Endothelial cell of umbilical vein (primary cell): ENCODE results near the gene CTDP1. TPM values are rescaled to one million over a fixed set of nuclear protein-coding genes. Genes with fewer than 3 reads are reported as not detected.

Experiments
- BruUV-seq: library from RNA; stranded (reverse); fragments of 400-500 nt; replicated peaks from 2 replicates; lab custom pipeline; 2021; lab: Mats Ljungman, UMichigan
- CTCF ChIA-PET: fragments of 300-600, 350-600 bp; sonication (Branson Sonifier 250); formaldehyde crosslinking; loops from one replicate; lab custom pipeline; 2021; ENCODE audit warnings: antibody characterized with exemption, inconsistent platforms; lab: Charles Lee
- POLR2A ChIA-PET: fragments of 300-600, 350-600 bp; sonication (Branson Sonifier 250); formaldehyde crosslinking; loops from one replicate; lab custom pipeline; 2021; ENCODE audit warnings: antibody characterized with exemption, inconsistent platforms; lab: Charles Lee
- DNase-seq: peaks from one replicate; pipeline ENCODE4 v3.0.0-alpha.2; 2011; ENCODE audit warnings: low read depth, low spot score
- FAIRE-seq: peaks from 2 replicates; lab custom pipeline; 2011; peaks lifted over from hg19 to GRCh38; lab: Jason Lieb, UNC
- H2AFZ ChIP-seq: 2 replicates; pipeline ENCODE4 v1.6.0; 2012; ENCODE audit warnings: low read depth, low read length, control low read depth, inconsistent platforms
- H3K27ac ChIP-seq: 2 replicates; pipeline ENCODE4 v1.5.1; 2011; ENCODE audit warnings: low read depth, mild to moderate bottlenecking, control low read depth, low read length, moderate library complexity; ENCODE audit not compliant: insufficient read depth
- H3K27me3 ChIP-seq, 2 experiments: 2 replicates each; pipeline versions ENCODE4 v1.6.0 to v1.6.1; 2011; ENCODE audit warnings: low read length in 2 of 2, mixed read lengths in 1 of 2; ENCODE audit not compliant: control insufficient read depth in 2 of 2, insufficient read depth in 2 of 2
- H3K36me3 ChIP-seq, 2 experiments: 2 replicates in 1 of 2; 3 replicates in 1 of 2; pipeline ENCODE4 v1.5.1; 2011; ENCODE audit warnings: low read length in 2 of 2, mild to moderate bottlenecking in 1 of 2, moderate library complexity in 1 of 2; ENCODE audit not compliant: control insufficient read depth in 2 of 2, insufficient read depth in 2 of 2; ENCODE audit errors: extremely low read depth in 1 of 2
- H3K4me1 ChIP-seq: 3 replicates; pipeline ENCODE4 v1.5.1; 2011; ENCODE audit warnings: mild to moderate bottlenecking, low read length; ENCODE audit not compliant: control insufficient read depth, insufficient read depth; ENCODE audit errors: extremely low read depth
- H3K4me2 ChIP-seq: 2 replicates; pipeline ENCODE4 v1.6.1; 2011; ENCODE audit warnings: low read length, control low read depth, mixed read lengths; ENCODE audit not compliant: insufficient read depth
- H3K4me3 ChIP-seq, 3 experiments: fragments of 200-600 bp in 1 of 3; sonication (generic), shearing (Covaris generic) in 1 of 3; replicated peaks in 1 of 3; 2 replicates each; pipeline ENCODE4 v1.5.1; 2011 to 2016; ENCODE audit warnings: control low read depth in 3 of 3, low read length in 3 of 3, mild to moderate bottlenecking in 2 of 3, inconsistent platforms in 1 of 3, low read depth in 1 of 3, moderate library complexity in 1 of 3; ENCODE audit not compliant: insufficient read depth in 1 of 3
- H3K79me2 ChIP-seq: 2 replicates; pipeline ENCODE4 v1.6.0; 2012; ENCODE audit warnings: low read length, inconsistent platforms; ENCODE audit not compliant: control insufficient read depth, insufficient read depth
- H3K9ac ChIP-seq: replicated peaks from 2 replicates; pipeline ENCODE3; 2011; ENCODE audit warnings: low read length, control low read depth; ENCODE audit not compliant: insufficient read depth; ENCODE audit errors: extremely low read depth
- H3K9me1 ChIP-seq: replicated peaks from 3 replicates; pipeline ENCODE4 v1.6.0; 2011; ENCODE audit warnings: mild to moderate bottlenecking, low read length; ENCODE audit not compliant: control insufficient read depth, insufficient read depth; ENCODE audit errors: extremely low read depth
- H3K9me3 ChIP-seq: replicated peaks from 2 replicates; pipeline ENCODE4 v1.5.1; 2012; ENCODE audit warnings: low read length, inconsistent platforms; ENCODE audit not compliant: control insufficient read depth, insufficient read depth
- H4K20me1 ChIP-seq: replicated peaks from 2 replicates; pipeline ENCODE3; 2011; ENCODE audit warnings: mild to moderate bottlenecking, low read length; ENCODE audit not compliant: control insufficient read depth, insufficient read depth; ENCODE audit errors: extremely low read depth
- EZH2 ChIP-seq: IDR thresholded peaks from 2 replicates; pipeline ENCODE4 v1.6.1; 2012; ENCODE audit warnings: borderline replicate concordance, low read depth, mild to moderate bottlenecking, moderate library complexity, low read length, inconsistent platforms; ENCODE audit not compliant: severe bottlenecking
- FOS ChIP-seq: IDR thresholded peaks from 2 replicates; pipeline ENCODE4 v1.6.1; 2011; ENCODE audit warnings: mild to moderate bottlenecking, low read length, moderate library complexity, borderline replicate concordance; ENCODE audit not compliant: insufficient read depth
- GATA2 ChIP-seq: IDR thresholded peaks from 2 replicates; pipeline ENCODE4 v1.7.0; 2011; ENCODE audit warnings: low read depth, mild to moderate bottlenecking, moderate library complexity, mixed read lengths, low read length; ENCODE audit not compliant: insufficient read length, insufficient read depth
- JUN ChIP-seq: IDR thresholded peaks from 2 replicates; pipeline ENCODE4 v1.6.1; 2011; ENCODE audit warnings: borderline replicate concordance, low read depth; ENCODE audit not compliant: insufficient read length, insufficient read depth
- MAX ChIP-seq: IDR thresholded peaks from 2 replicates; pipeline ENCODE4 v1.6.1; 2011; ENCODE audit not compliant: insufficient read depth, insufficient read length
- MYC ChIP-seq: IDR thresholded peaks from one replicate; pipeline ENCODE4 v1.6.1; 2011; ENCODE audit warnings: mild to moderate bottlenecking, low read depth, low read length
- POLR2A ChIP-seq: IDR thresholded peaks from 2 replicates; pipeline ENCODE4 v1.6.1; 2012; ENCODE audit warnings: low read depth, mild to moderate bottlenecking, control low read depth, low read length
- POLR2AphosphoS5 ChIP-seq: IDR thresholded peaks from 2 replicates; pipeline ENCODE4 v1.6.1; 2012; ENCODE audit warnings: low read depth, mild to moderate bottlenecking, control low read depth, low read length, moderate library complexity; ENCODE audit not compliant: insufficient read depth
- dilution Hi-C: fragments of 300-500 bp; cut with MboI; formaldehyde crosslinking; loops from one replicate; pipeline ENCODE4 v1.15.0; 2019; ENCODE audit warnings: low sequenced_read_pairs; ENCODE audit not compliant: extremely low pct_ligation_motif_present
- intact Hi-C: fragments of 100-400 bp; cut with micrococcal nuclease; formaldehyde crosslinking; loops from one replicate; pipeline ENCODE4 v1.10.0; 2022
- polyA plus RNA-seq, 4 experiments: library from polyadenylated mRNA; depleted of rRNA in 3 of 4; stranded (reverse) in 3 of 4; unstranded in 1 of 4; fragments of >200 nt; gene quantifications; 2 replicates each; pipeline versions ENCODE4 v1.2.1 to v1.2.3, GENCODE V29; 2011 to 2012; ENCODE audit warnings: missing spikeins in 1 of 4
- total RNA-seq: library from RNA; stranded (reverse); gene quantifications from 2 replicates; pipeline ENCODE4 v1.2.3, GENCODE V29; 2021
- TF ChIP-seq, protein P1 (sequence below), 2 donors: IDR thresholded peaks; 1 replicate in 1 of 2; 2 replicates in 1 of 2; pipeline ENCODE4 v1.5.1; 2011; ENCODE audit warnings: low read length in 2 of 2, mild to moderate bottlenecking in 2 of 2, moderate library complexity in 2 of 2, control low read depth in 1 of 2, inconsistent platforms in 1 of 2, low read depth in 1 of 2; ENCODE audit not compliant: insufficient read depth in 1 of 2; ENCODE audit errors: extremely low read depth in 1 of 2

CTDP1 gene
- total and polyA plus RNA-seq, 2 donors (not counting 3 experiments of a cell fraction or from before 2014, with no cell fraction given): 15.3 to 27.6 TPM

- H3K79me2 ChIP-seq: no peaks in the 10 kb centered on the region
- no peaks in the 10 kb centered on the region for H4K20me1 ChIP-seq
- intact Hi-C loops: no loop called here
- H3K9ac ChIP-seq: no peak overlapping the region
- no peaks in the 10 kb centered on the region for H3K9me1 ChIP-seq
- POLR2A ChIA-PET: no interaction called here
- TF ChIP-seq POLR2A: no peak
- TF ChIP-seq, protein P1, sequence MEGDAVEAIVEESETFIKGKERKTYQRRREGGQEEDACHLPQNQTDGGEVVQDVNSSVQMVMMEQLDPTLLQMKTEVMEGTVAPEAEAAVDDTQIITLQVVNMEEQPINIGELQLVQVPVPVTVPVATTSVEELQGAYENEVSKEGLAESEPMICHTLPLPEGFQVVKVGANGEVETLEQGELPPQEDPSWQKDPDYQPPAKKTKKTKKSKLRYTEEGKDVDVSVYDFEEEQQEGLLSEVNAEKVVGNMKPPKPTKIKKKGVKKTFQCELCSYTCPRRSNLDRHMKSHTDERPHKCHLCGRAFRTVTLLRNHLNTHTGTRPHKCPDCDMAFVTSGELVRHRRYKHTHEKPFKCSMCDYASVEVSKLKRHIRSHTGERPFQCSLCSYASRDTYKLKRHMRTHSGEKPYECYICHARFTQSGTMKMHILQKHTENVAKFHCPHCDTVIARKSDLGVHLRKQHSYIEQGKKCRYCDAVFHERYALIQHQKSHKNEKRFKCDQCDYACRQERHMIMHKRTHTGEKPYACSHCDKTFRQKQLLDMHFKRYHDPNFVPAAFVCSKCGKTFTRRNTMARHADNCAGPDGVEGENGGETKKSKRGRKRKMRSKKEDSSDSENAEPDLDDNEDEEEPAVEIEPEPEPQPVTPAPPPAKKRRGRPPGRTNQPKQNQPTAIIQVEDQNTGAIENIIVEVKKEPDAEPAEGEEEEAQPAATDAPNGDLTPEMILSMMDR (IDR thresholded peaks at IDR 0.05; ENCODE audit: extremely low read depth in 1 of 2, insufficient read depth in 1 of 2, low read depth in 1 of 2, low read length in 2 of 2): no peak
- TF ChIP-seq POLR2AphosphoS5: no peak
- TF ChIP-seq MYC: no peak
- no peak for TF ChIP-seq MAX
- no peak for TF ChIP-seq FOS
- no peak for TF ChIP-seq EZH2
- no peak for TF ChIP-seq GATA2
- no peak for TF ChIP-seq JUN
- H3K36me3 ChIP-seq: no peaks in the 10 kb centered on the region
- no peak overlapping the region for H3K4me2 ChIP-seq
- dilution Hi-C loops: no loop called here
- no peak overlapping the region for H2AFZ ChIP-seq
- FAIRE-seq: no peak
- peaks cover 12 to 15% of the 10 kb centered on the region in 2 experiments for H3K27me3 ChIP-seq
- no peaks in the 10 kb centered on the region for H3K4me1 ChIP-seq
- no peak overlapping the region for H3K27ac ChIP-seq
- no peaks in the 10 kb centered on the region for H3K9me3 ChIP-seq
- no TSS peak for BruUV-seq
- no peak for DNase-seq
- no peak overlapping the region for H3K4me3 ChIP-seq
- CTCF ChIA-PET: no interaction called here
Measured at GRCh38 chr18:79785831-79786230, 106.2 kb downstream of the CTDP1 start.
